ENCODE measurements around the gene GPX5. TPM values are rescaled to one million over a fixed set of nuclear protein-coding genes. Genes with fewer than 3 reads are reported as not detected.

GPX5 gene
- total RNA-seq, 1 donor from 2014 or later = not detected

DNA sequence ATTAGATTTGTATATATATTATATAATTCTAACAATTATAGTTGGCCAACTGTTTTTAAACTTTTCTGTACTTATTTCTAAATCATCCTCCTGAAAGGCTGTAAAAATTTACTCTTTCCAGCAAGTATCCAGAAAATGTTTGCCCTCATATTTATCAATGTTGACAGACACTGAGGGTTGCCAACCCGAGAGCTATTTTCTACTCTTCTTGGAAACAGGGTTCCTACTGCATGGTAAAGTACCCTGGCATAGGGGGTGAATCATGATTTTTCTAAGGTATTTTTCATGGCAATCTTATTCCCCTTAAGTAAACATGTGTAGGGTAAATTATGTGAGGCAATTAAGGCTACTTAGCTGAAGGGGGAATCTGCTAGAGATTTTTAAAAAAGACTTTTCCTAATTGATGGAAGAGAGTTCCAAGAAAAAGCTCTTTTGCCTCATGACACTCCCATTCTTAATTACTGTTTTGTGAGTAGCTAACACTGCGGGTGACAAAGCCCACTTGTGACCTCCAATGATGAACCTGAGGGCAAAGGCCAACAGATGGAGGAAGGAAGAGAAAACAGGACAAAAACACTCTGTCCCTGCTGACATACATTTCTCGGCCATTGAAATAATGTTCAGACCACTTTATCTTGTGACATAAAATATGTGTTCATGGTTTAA is 37.9 kb downstream of the GPX5 start:
- no peaks in the 10 kb centered on the region for H3K4me1 ChIP-seq
- H3K36me3 ChIP-seq = no peaks in the 10 kb centered on the region
- H3K9me3 ChIP-seq = no peaks in the 10 kb centered on the region
- intact Hi-C loops (cut with DNase I) = no loop called here
- DNase-seq (ENCODE audit: extremely low spot score in 2 of 2) = no peak
- no peak overlapping the region for H3K27ac ChIP-seq
- no peak overlapping the region for H3K4me3 ChIP-seq
- no peak for TF ChIP-seq POLR2AphosphoS5 (IDR thresholded peaks at IDR 0.05; ENCODE audit: insufficient read depth in 1 of 2, low read depth in 1 of 2)
- no peak for TF ChIP-seq CTCF (IDR thresholded peaks at IDR 0.05)
- TF ChIP-seq POLR2A (IDR thresholded peaks at IDR 0.05) = no peak
- H3K27me3 ChIP-seq = no peaks in the 10 kb centered on the region

- no peak for TF ChIP-seq CTCF (IDR thresholded peaks at IDR 0.05)
- TF ChIP-seq POLR2A (IDR thresholded peaks at IDR 0.05) = no peak
- no peak for TF ChIP-seq POLR2AphosphoS5 (IDR thresholded peaks at IDR 0.05; ENCODE audit: insufficient read depth in 1 of 2, low read depth in 1 of 2)
- Histone ChIP-seq H3K4me3 (no peak overlapping the region), H3K4me1 (no peaks in the 10 kb centered on the region), H3K36me3 (no peaks in the 10 kb centered on the region), H3K27ac (no peak overlapping the region), H3K27me3 (no peaks in the 10 kb centered on the region), H3K9me3 (no peaks in the 10 kb centered on the region)
- intact Hi-C loops (cut with DNase I) = no loop called here
- DNase-seq (ENCODE audit: extremely low spot score in 2 of 2) = no peak
Observed at GRCh38 chr6:28565823-28566526, 40.3 kb downstream of the GPX5 start.

DNA sequence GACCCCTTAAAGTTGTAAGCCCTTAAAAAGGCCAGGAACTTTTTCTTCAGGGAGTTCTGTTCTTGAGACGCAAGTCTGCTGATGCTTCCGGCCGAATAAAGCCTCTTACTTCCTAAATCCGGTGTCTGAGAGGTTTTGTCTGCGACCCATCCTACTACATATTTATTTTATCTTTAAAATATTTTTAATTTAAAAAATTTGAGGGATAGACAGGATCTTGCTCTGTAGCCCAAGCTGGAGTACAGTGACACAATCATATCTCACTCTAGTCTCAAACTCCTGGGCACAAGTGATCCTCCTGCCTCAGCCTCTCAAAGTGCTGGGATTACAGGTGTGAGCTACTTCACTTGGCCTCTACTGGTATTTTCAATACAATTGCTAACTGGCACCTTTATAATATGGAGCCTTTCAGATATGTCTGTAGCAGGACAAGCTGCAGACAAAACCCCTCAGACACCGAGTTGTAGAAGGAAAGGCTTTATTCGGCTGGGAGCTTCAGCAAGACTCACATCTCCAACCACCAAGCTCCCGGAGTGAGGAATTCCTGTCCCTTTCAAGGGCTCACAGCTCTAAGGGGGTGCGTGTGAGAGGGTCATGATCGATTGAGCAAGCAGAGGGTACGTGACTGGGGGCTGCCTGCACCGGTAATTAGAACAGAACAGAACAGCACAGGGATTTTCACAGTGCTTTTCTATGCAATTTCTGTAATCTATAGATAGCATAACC is 41.0 kb downstream of the GPX5 start:
- no peaks in the 10 kb centered on the region for H3K9me3 ChIP-seq
- no peaks in the 10 kb centered on the region for H3K4me1 ChIP-seq
- no peak for DNase-seq (ENCODE audit: extremely low spot score in 2 of 2)
- TF ChIP-seq POLR2AphosphoS5 (IDR thresholded peaks at IDR 0.05; ENCODE audit: insufficient read depth in 1 of 2, low read depth in 1 of 2) (no peak), CTCF (IDR thresholded peaks at IDR 0.05) (no peak), POLR2A (IDR thresholded peaks at IDR 0.05) (no peak)
- H3K27ac ChIP-seq = no peak overlapping the region
- no peaks in the 10 kb centered on the region for H3K36me3 ChIP-seq
- intact Hi-C loops (cut with DNase I) = no loop called here
- H3K27me3 ChIP-seq = no peaks in the 10 kb centered on the region
- no peak overlapping the region for H3K4me3 ChIP-seq

- Histone ChIP-seq H3K27ac (no peak overlapping the region), H3K36me3 (no peaks in the 10 kb centered on the region), H3K9me3 (no peaks in the 10 kb centered on the region), H3K27me3 (no peaks in the 10 kb centered on the region), H3K4me3 (no peak overlapping the region), H3K4me1 (no peaks in the 10 kb centered on the region)
- TF ChIP-seq POLR2A (IDR thresholded peaks at IDR 0.05) (no peak), CTCF (IDR thresholded peaks at IDR 0.05) (no peak), POLR2AphosphoS5 (IDR thresholded peaks at IDR 0.05; ENCODE audit: insufficient read depth in 1 of 2, low read depth in 1 of 2) (no peak)
- intact Hi-C loops (cut with DNase I) = no loop called here
- DNase-seq (ENCODE audit: extremely low spot score in 2 of 2) = no peak
Observed at GRCh38 chr6:28567506-28567905, 41.8 kb downstream of the GPX5 start.

Measured in vagina (tissue), 2 donors.